ENCODE data around the gene PAQR3. TPM values are rescaled to one million over a fixed set of nuclear protein-coding genes. Genes with fewer than 3 reads are reported as not detected.

The PAQR3 gene
- polyA plus RNA-seq, 3 donors: 2.7 to 5.6 (median 5.2) TPM

DNA sequence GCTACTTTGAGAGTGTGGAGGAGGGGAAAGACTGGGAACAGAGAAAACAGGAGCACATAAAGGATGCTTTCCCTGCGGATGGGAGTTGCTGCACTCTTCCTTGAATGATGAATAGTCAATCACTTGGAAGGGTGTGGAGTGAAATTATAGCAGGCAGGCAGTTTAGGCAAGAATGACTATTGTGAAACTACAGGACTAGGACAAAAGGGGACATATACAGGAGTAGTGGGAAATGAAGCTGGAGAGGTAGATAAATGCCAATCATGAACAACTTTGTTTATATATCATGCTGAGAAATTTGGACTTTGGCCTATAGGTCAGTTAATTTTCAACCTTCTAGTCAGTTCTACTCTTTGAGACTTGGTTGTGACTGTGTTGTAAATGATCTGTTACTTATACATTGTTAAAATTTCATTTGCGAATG is 76.9 kb downstream of the PAQR3 start:
- no peaks in the 10 kb centered on the region for H3K79me2 ChIP-seq (ENCODE audit: insufficient read depth, low read length)
- DNase-seq: no peak
- Mint-ChIP-seq H3K27ac (peak overlapping the region in 2 of 7 donors; percentile 37 to 84), H3K4me3 (no peak overlapping the region), H3K9me3 (no peaks in the 10 kb centered on the region), H3K27me3 (ENCODE audit: low read depth in 3 of 3) (no peaks in the 10 kb centered on the region), H3K36me3 (peaks cover 43 to 46% of the 10 kb centered on the region in 2 donors), H3K4me1 (peaks cover 2% of the 10 kb centered on the region)
- H3K4me2 ChIP-seq (replicated peaks; ENCODE audit: extremely low read depth, low read length, poor library complexity, severe bottlenecking): no peak overlapping the region
- peaks cover 53 to 80% of the 10 kb centered on the region in 2 donors for H3K36me3 ChIP-seq (replicated peaks in 1 of 2; ENCODE audit: control insufficient read depth in 1 of 2, insufficient read depth in 2 of 2, low read length in 2 of 2)
- 77% methylated on average over 1 of the region's 2 CpGs for WGBS (ENCODE audit: insufficient coverage)
- H3K4me1 ChIP-seq (ENCODE audit: control insufficient read depth in 1 of 2, insufficient read depth in 2 of 2, low read length in 2 of 2): no peaks in the 10 kb centered on the region
- H3K27ac ChIP-seq (ENCODE audit: low read depth in 1 of 2, low read length in 2 of 2): no peak overlapping the region
- H3K9me3 ChIP-seq (replicated peaks in 1 of 2; ENCODE audit: control insufficient read depth in 1 of 2, insufficient read depth in 1 of 2, low read length in 2 of 2): no peaks in the 10 kb centered on the region
- H2AFZ ChIP-seq (ENCODE audit: insufficient read depth, low read depth, low read length, poor library complexity, severe bottlenecking): no peak overlapping the region
- H3K27me3 ChIP-seq (ENCODE audit: control insufficient read depth in 2 of 2, insufficient read depth in 2 of 2, low read length in 2 of 2): no peaks in the 10 kb centered on the region
- H4K20me1 ChIP-seq (ENCODE audit: insufficient read depth, low read length): peaks cover 34% of the 10 kb centered on the region
- no peak overlapping the region for H3K4me3 ChIP-seq (replicated peaks in 1 of 3; ENCODE audit: low read depth in 2 of 3, low read length in 3 of 3)
- no peak overlapping the region for H3K9ac ChIP-seq (ENCODE audit: insufficient read depth, low read length, poor library complexity, severe bottlenecking)
- intact Hi-C loops (cut with micrococcal nuclease): loop anchor here (5.0 to 10.0 kb wide), 3 partner anchors 88 to 898 kb away; partner anchors contain the start of gene BMP2K (in 1 of the 2)
- TF ChIP-seq, protein P1, sequence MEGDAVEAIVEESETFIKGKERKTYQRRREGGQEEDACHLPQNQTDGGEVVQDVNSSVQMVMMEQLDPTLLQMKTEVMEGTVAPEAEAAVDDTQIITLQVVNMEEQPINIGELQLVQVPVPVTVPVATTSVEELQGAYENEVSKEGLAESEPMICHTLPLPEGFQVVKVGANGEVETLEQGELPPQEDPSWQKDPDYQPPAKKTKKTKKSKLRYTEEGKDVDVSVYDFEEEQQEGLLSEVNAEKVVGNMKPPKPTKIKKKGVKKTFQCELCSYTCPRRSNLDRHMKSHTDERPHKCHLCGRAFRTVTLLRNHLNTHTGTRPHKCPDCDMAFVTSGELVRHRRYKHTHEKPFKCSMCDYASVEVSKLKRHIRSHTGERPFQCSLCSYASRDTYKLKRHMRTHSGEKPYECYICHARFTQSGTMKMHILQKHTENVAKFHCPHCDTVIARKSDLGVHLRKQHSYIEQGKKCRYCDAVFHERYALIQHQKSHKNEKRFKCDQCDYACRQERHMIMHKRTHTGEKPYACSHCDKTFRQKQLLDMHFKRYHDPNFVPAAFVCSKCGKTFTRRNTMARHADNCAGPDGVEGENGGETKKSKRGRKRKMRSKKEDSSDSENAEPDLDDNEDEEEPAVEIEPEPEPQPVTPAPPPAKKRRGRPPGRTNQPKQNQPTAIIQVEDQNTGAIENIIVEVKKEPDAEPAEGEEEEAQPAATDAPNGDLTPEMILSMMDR (IDR thresholded peaks at IDR 0.05): no peak

Small RNAs within 50 kb of the gene (small RNA-seq; reads per million reads assigned to genes)
- not detected for gene RN7SL127P (ENCODE audit: insufficient read length, low read depth)

Other genes starting within 250 kb of the PAQR3 start
- 10 to 100 TPM; 11.8 to 39.7 (median 21.6) TPM for gene BMP2K, start 163.1 kb downstream of the PAQR3 start, polyA plus RNA-seq